HepG2 (cell line): Measurements from ENCODE around the gene PTPN13. TPM values are rescaled to one million over a fixed set of nuclear protein-coding genes. Genes with fewer than 3 reads are reported as not detected.

ENCODE experiments used
- ATAC-seq: fragments of 200-7000 bp; cut with Tn5 transposase; 3 replicates; pipeline ENCODE4 v1.9.1; 2020; ENCODE audit warnings: mild to moderate bottlenecking, moderate library complexity
- BruUV-seq: library from RNA; stranded (reverse); fragments of 400-500 nt; replicated peaks from 2 replicates; lab custom pipeline; 2021; lab: Mats Ljungman, UMichigan
- CTCF ChIA-PET: fragments of 300-600 bp; formaldehyde crosslinking; extraction: SDS; loops from one replicate; lab custom pipeline; 2021; ENCODE audit warnings: low total read pairs, inconsistent platforms, low intra/inter-chr PET ratio; lab: Yijun Ruan, JAX
- POLR2A ChIA-PET: fragments of 350-600 bp; sonication (Branson Sonifier 250); formaldehyde crosslinking; loops from one replicate; lab custom pipeline; 2020; ENCODE audit warnings: antibody characterized with exemption, inconsistent platforms; lab: Yijun Ruan, JAX
- DNase-seq: peaks from one replicate; pipeline ENCODE4 v3.0.0-alpha.2; 2015; ENCODE audit warnings: low spot score
- FAIRE-seq: peaks from 3 replicates; lab custom pipeline; 2011; peaks lifted over from hg19 to GRCh38; lab: Jason Lieb, UNC
- H2AFZ ChIP-seq: one replicate; pipeline ENCODE4 v1.6.1; 2011; ENCODE audit warnings: low read length, inconsistent platforms
- H3K27ac ChIP-seq: fragments of 300-600 bp; 3 replicates; pipeline ENCODE4 v1.8.0; 2011; ENCODE audit warnings: mixed run types, mild to moderate bottlenecking, mixed read lengths, low read length, inconsistent platforms; ENCODE audit not compliant: insufficient read depth; ENCODE audit errors: extremely low read length
- H3K27me3 ChIP-seq, 2 experiments: fragments of 200-600 bp in 1 of 2; 2 replicates in 1 of 2; 3 replicates in 1 of 2; pipeline versions ENCODE4 v1.6.0 to v1.8.0; 2011; ENCODE audit warnings: low read length in 2 of 2, mild to moderate bottlenecking in 2 of 2, moderate library complexity in 2 of 2, inconsistent platforms in 1 of 2; ENCODE audit not compliant: insufficient read depth in 2 of 2, control insufficient read depth in 1 of 2
- H3K36me3 ChIP-seq, 2 experiments: fragments of 200-600 bp in 1 of 2; replicated peaks in 1 of 2; 2 replicates in 1 of 2; 3 replicates in 1 of 2; pipeline versions ENCODE4 v1.5.1 to v1.8.0; 2011; ENCODE audit warnings: low read length in 2 of 2, inconsistent platforms in 1 of 2; ENCODE audit not compliant: insufficient read depth in 2 of 2, control insufficient read depth in 1 of 2
- H3K4me1 ChIP-seq: 2 replicates; pipeline ENCODE4 v1.5.1; 2012; ENCODE audit warnings: low read length, inconsistent platforms; ENCODE audit not compliant: insufficient read depth
- H3K4me2 ChIP-seq: 2 replicates; pipeline ENCODE4 v1.6.0; 2011; ENCODE audit warnings: low read depth, low read length, inconsistent platforms
- H3K4me3 ChIP-seq, 3 experiments: fragments of 200-600 bp in 1 of 3; sonication (generic), shearing (Covaris generic) in 1 of 3; replicated peaks in 1 of 3; 2 replicates each; pipeline ENCODE4 v1.5.1; 2011 to 2016; ENCODE audit warnings: low read length in 3 of 3, inconsistent platforms in 2 of 3, low read depth in 2 of 3, mild to moderate bottlenecking in 2 of 3, control low read depth in 1 of 3, mixed read lengths in 1 of 3; ENCODE audit not compliant: insufficient read depth in 1 of 3
- H3K79me2 ChIP-seq: one replicate; pipeline ENCODE4 v1.6.1; 2011; ENCODE audit warnings: low read length, inconsistent platforms; ENCODE audit not compliant: insufficient read depth
- H3K9ac ChIP-seq: 2 replicates; pipeline ENCODE4 v1.6.0; 2011; ENCODE audit warnings: mild to moderate bottlenecking, low read depth, low read length, inconsistent platforms; ENCODE audit not compliant: insufficient read depth
- H3K9me3 ChIP-seq: 2 replicates; pipeline ENCODE4 v1.5.1; 2012; ENCODE audit warnings: mild to moderate bottlenecking, low read length
- H4K20me1 ChIP-seq: 2 replicates; pipeline ENCODE4 v1.6.0; 2011; ENCODE audit warnings: inconsistent platforms, mild to moderate bottlenecking, low read length, moderate library complexity; ENCODE audit not compliant: insufficient read depth
- GZF1 ChIP-seq: sonication (generic); formaldehyde crosslinking; IDR thresholded peaks from 2 replicates; pipeline ENCODE4 v1.5.1; 2020; ENCODE audit warnings: mild to moderate bottlenecking, missing genetic modification reagents
- KDM6A ChIP-seq: IDR thresholded peaks from 2 replicates; pipeline ENCODE4 v1.6.1; 2016; ENCODE audit warnings: low read depth
- KLF15 ChIP-seq: sonication (generic); formaldehyde crosslinking; IDR thresholded peaks from 2 replicates; pipeline ENCODE4 v1.8.1; 2023; ENCODE audit warnings: borderline replicate concordance, mild to moderate bottlenecking, inconsistent platforms, missing genetic modification reagents, mixed read lengths
- MAFK ChIP-seq, 2 experiments: IDR thresholded peaks in 1 of 2; conservative IDR thresholded peaks in 1 of 2; 2 replicates each; pipeline ENCODE4 v1.6.1; 2011; ENCODE audit warnings: improper control_type of control experiment in 2 of 2, low read length in 2 of 2
- MLX ChIP-seq: IDR thresholded peaks from 2 replicates; pipeline ENCODE4 v1.6.1; 2016
- NFE2L1 ChIP-seq: sonication (generic); formaldehyde crosslinking; IDR thresholded peaks from 2 replicates; pipeline ENCODE4 v1.4.0; 2020; ENCODE audit warnings: missing genetic modification reagents, mild to moderate bottlenecking, borderline replicate concordance
- ZBED4 ChIP-seq: sonication (generic); formaldehyde crosslinking; IDR thresholded peaks from 2 replicates; pipeline ENCODE4 v1.4.0; 2020; ENCODE audit warnings: missing genetic modification reagents, borderline replicate concordance
- ZC3H4 ChIP-seq: sonication (generic); formaldehyde crosslinking; IDR thresholded peaks from 2 replicates; pipeline ENCODE4 v1.4.0; 2020; ENCODE audit warnings: missing genetic modification reagents, borderline replicate concordance
- ZFP1 ChIP-seq: IDR thresholded peaks from 2 replicates; pipeline ENCODE4 v1.6.1; 2016
- ZNF282 ChIP-seq: fragments of 450-650 bp; IDR thresholded peaks from 2 replicates; pipeline ENCODE4 v1.6.1; 2018; ENCODE audit not compliant: partially characterized antibody
- ZNF292 ChIP-seq: sonication (generic); formaldehyde crosslinking; IDR thresholded peaks from 2 replicates; pipeline ENCODE4 v1.8.1; 2022; ENCODE audit warnings: mild to moderate bottlenecking, low read depth, missing genetic modification reagents, borderline replicate concordance
- ZNF33B ChIP-seq: sonication (generic); formaldehyde crosslinking; IDR thresholded peaks from 2 replicates; pipeline ENCODE4 v1.5.1; 2020; ENCODE audit warnings: mild to moderate bottlenecking, missing genetic modification reagents
- ZNF451 ChIP-seq: sonication (generic); formaldehyde crosslinking; IDR thresholded peaks from 2 replicates; pipeline ENCODE4 v1.5.0; 2020; ENCODE audit warnings: mild to moderate bottlenecking, missing genetic modification reagents
- ZNF530 ChIP-seq: sonication (generic); formaldehyde crosslinking; IDR thresholded peaks from 2 replicates; pipeline ENCODE4 v1.5.0; 2020; ENCODE audit warnings: low read depth, mild to moderate bottlenecking, missing genetic modification reagents
- ZNF550 ChIP-seq: sonication (generic); formaldehyde crosslinking; IDR thresholded peaks from 2 replicates; pipeline ENCODE4 v1.4.0; 2020; ENCODE audit warnings: mild to moderate bottlenecking, missing genetic modification reagents, borderline replicate concordance
- ZSCAN25 ChIP-seq: sonication (generic); formaldehyde crosslinking; IDR thresholded peaks from 2 replicates; pipeline ENCODE4 v1.8.0; 2022; ENCODE audit warnings: mild to moderate bottlenecking, missing genetic modification reagents
- ZSCAN31 ChIP-seq: sonication (generic); formaldehyde crosslinking; IDR thresholded peaks from 2 replicates; pipeline ENCODE4 v1.5.0; 2020; ENCODE audit warnings: low read depth, mild to moderate bottlenecking, missing genetic modification reagents
- WGBS: methylation state at CpG from one replicate; pipeline ENCODE4 v1.1.6; 2017; ENCODE audit warnings: low lambda C conversion rate; 5-methylcytosine and 5-hydroxymethylcytosine counted together
- in situ Hi-C: cut with HindIII; loops from 2 replicates; pipeline ENCODE4 v1.10.0; 2017; ENCODE audit warnings: low pct_unique_long_range_greater_than_20kb; ENCODE audit not compliant: extremely low pct_ligation_motif_present
- intact Hi-C: fragments of 100-400 bp; cut with micrococcal nuclease; formaldehyde crosslinking; loops from one replicate; pipeline ENCODE4 v1.10.0; 2022; ENCODE audit not compliant: unreplicated experiment
- polyA plus RNA-seq, 8 experiments: library from polyadenylated mRNA; depleted of rRNA in 3 of 8; stranded (reverse) in 7 of 8; unstranded in 1 of 8; fragments of >200 nt; fragmentation: Illumina TruSeq in 4 of 8; extraction: Trizol in 4 of 8; gene quantifications; 2 replicates each; pipeline versions ENCODE4 v1.2.1 to v1.2.3, GENCODE V29; 2011 to 2016; ENCODE audit warnings: low read depth in 4 of 8, missing spikeins in 1 of 8, mixed read lengths in 1 of 8; ENCODE audit not compliant: insufficient read depth in 1 of 8
- total RNA-seq, 5 experiments: library from RNA; depleted of rRNA; stranded (reverse); fragments of >200 nt; fragmentation: Illumina TruSeq; extraction: Trizol; gene quantifications; 2 replicates each; pipeline ENCODE4 v1.2.3, GENCODE V29; 2016; ENCODE audit warnings: low read depth in 1 of 5
- TF ChIP-seq, protein P1 (sequence below): sonication (generic); formaldehyde crosslinking; IDR thresholded peaks from 2 replicates; pipeline ENCODE4 v1.8.1; 2022; ENCODE audit warnings: mild to moderate bottlenecking, missing genetic modification reagents

PTPN13 gene
- total and polyA plus RNA-seq, 2 of the 13 experiments (the other 11 are each of a cell fraction or from before 2014, with no cell fraction given), result not detected

DNA sequence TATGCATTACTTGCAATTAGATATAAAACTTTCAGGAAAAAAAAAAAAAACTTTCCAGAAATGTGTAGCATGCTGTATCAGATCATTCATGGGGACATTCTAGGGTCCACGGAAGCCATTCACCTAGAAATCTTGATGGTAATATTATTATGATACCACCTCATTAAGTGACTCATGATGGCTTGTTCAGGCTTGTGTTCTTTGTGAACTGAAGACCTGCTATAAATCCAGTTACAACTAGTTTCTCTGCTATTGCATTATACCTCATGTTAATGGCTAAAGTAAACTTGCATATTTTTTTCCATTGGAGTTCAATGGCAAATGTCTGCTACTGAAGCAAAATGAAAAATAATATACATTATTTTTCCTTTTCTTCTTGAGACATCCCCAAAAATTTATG is 35.3 kb upstream of the PTPN13 start:
- DNase-seq (no peak), FAIRE-seq (no peak), ATAC-seq (no peak)
- TF ChIP-seq ZSCAN31 (CRISPR knock-in tag) (no peak), ZNF292 (no peak), MAFK (conservative IDR thresholded peaks at IDR 0.05 in 1 of 2, IDR thresholded peaks at IDR 0.05 in 1 of 2; ENCODE audit: low read length in 2 of 2) (no peak), ZNF530 (no peak), ZSCAN25 (no peak), KDM6A (CRISPR knock-in tag) (no peak), NFE2L1 (no peak), ZFP1 (CRISPR knock-in tag) (no peak), ZBED4 (CRISPR knock-in tag) (no peak), KLF15 (CRISPR knock-in tag) (no peak), ZNF451 (CRISPR knock-in tag) (no peak), ZNF282 (no peak), ZNF550 (no peak), ZNF33B (no peak), ZC3H4 (CRISPR knock-in tag) (no peak), MLX (CRISPR knock-in tag) (no peak), GZF1 (CRISPR knock-in tag) (no peak)
- TF ChIP-seq, protein P1, sequence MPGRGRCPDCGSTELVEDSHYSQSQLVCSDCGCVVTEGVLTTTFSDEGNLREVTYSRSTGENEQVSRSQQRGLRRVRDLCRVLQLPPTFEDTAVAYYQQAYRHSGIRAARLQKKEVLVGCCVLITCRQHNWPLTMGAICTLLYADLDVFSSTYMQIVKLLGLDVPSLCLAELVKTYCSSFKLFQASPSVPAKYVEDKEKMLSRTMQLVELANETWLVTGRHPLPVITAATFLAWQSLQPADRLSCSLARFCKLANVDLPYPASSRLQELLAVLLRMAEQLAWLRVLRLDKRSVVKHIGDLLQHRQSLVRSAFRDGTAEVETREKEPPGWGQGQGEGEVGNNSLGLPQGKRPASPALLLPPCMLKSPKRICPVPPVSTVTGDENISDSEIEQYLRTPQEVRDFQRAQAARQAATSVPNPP (CRISPR knock-in tag), result no peak
- Histone ChIP-seq H3K27me3 (no peaks in the 10 kb centered on the region), H3K36me3 (no peaks in the 10 kb centered on the region), H3K4me2 (no peak overlapping the region), H2AFZ (no peak overlapping the region), H3K9me3 (no peaks in the 10 kb centered on the region), H3K4me3 (no peak overlapping the region), H4K20me1 (no peaks in the 10 kb centered on the region), H3K27ac (no peak overlapping the region), H3K79me2 (no peaks in the 10 kb centered on the region), H3K4me1 (no peaks in the 10 kb centered on the region), H3K9ac (no peak overlapping the region)
- BruUV-seq, result no TSS peak
- intact Hi-C loops, result no loop called here
- 4% methylated on average over 1 of the region's 1 CpG for WGBS
- POLR2A ChIA-PET, result no interaction called here
- in situ Hi-C loops, result no loop called here
- CTCF ChIA-PET, result no interaction called here
